K562 (cell line): Measurements from ENCODE around the gene ASB15. TPM values are rescaled to one million over a fixed set of nuclear protein-coding genes. Genes with fewer than 3 reads are reported as not detected.

Experiments
- ATAC-seq: fragments of 200-7000 bp; cut with Tn5 transposase; 3 replicates; pipeline ENCODE4 v1.9.1; 2020; ENCODE audit warnings: moderate library complexity
- BruUV-seq: library from RNA; stranded (reverse); fragments of 400-500 nt; replicated peaks from 2 replicates; lab custom pipeline; 2021; lab: Mats Ljungman, UMichigan
- CTCF ChIA-PET: fragments of 300-600 bp; formaldehyde crosslinking; extraction: SDS; loops from one replicate; lab custom pipeline; 2021; ENCODE audit warnings: low intra/inter-chr PET ratio; lab: Yijun Ruan, JAX
- POLR2A ChIA-PET: fragments of 300-600, 350-650 bp; sonication (Branson Sonifier 250); formaldehyde crosslinking; extraction: SDS; loops from one replicate; lab custom pipeline; 2021; ENCODE audit warnings: antibody characterized with exemption, inconsistent platforms; lab: Yijun Ruan, JAX
- DNase-seq, 4 experiments: peaks; one replicate each; pipeline versions ENCODE4 v3.0.0 to v3.0.0-alpha.2; 2011 to 2018; ENCODE audit warnings: low spot score in 3 of 4, mixed read lengths in 3 of 4; ENCODE audit errors: extremely low read depth in 1 of 4
- FAIRE-seq: peaks from 2 replicates; lab custom pipeline; 2011; peaks lifted over from hg19 to GRCh38; lab: Jason Lieb, UNC
- H2AFZ ChIP-seq: 2 replicates; pipeline ENCODE4 v1.6.0; 2011; ENCODE audit warnings: low read depth, low read length, control low read depth, inconsistent platforms
- H3K27ac ChIP-seq: fragments of 200-600 bp; 3 replicates; pipeline ENCODE4 v1.8.0; 2011; ENCODE audit warnings: low read depth, mild to moderate bottlenecking, control low read depth, inconsistent platforms, low read length, moderate library complexity, mixed read lengths; ENCODE audit errors: extremely low read depth
- H3K27me3 ChIP-seq, 2 experiments: fragments of 300-600 bp in 1 of 2; 2 replicates in 1 of 2; 3 replicates in 1 of 2; pipeline versions ENCODE4 v1.6.0 to v1.8.0; 2011; ENCODE audit warnings: inconsistent platforms in 2 of 2, low read length in 2 of 2, mild to moderate bottlenecking in 1 of 2, mixed read lengths in 1 of 2, moderate library complexity in 1 of 2; ENCODE audit not compliant: control insufficient read depth in 2 of 2, insufficient read depth in 2 of 2
- H3K36me3 ChIP-seq: fragments of 300-600 bp; 3 replicates; pipeline ENCODE4 v1.8.0; 2011; ENCODE audit warnings: mild to moderate bottlenecking, low read length, inconsistent platforms; ENCODE audit not compliant: control insufficient read depth, insufficient read depth
- H3K4me1 ChIP-seq, 2 experiments: fragments of 200-600 bp in 1 of 2; replicated peaks in 1 of 2; 2 replicates in 1 of 2; 3 replicates in 1 of 2; pipeline versions ENCODE4 v1.5.1 to v1.8.0; 2011; ENCODE audit warnings: inconsistent platforms in 2 of 2, low read length in 2 of 2, mild to moderate bottlenecking in 1 of 2, mixed read lengths in 1 of 2, moderate library complexity in 1 of 2; ENCODE audit not compliant: control insufficient read depth in 2 of 2, insufficient read depth in 2 of 2
- H3K4me2 ChIP-seq: 2 replicates; pipeline ENCODE4 v1.6.1; 2011; ENCODE audit warnings: low read length, control low read depth, inconsistent platforms, mixed read lengths; ENCODE audit not compliant: insufficient read depth
- H3K4me3 ChIP-seq: fragments of 200-600 bp; sonication (generic), shearing (Covaris generic); 2 replicates; pipeline ENCODE4 v1.5.1; 2016; ENCODE audit warnings: control low read depth, inconsistent platforms
- H3K79me2 ChIP-seq: fragments of 200-600 bp; 3 replicates; pipeline ENCODE4 v1.8.0; 2011; ENCODE audit warnings: low read length, inconsistent platforms; ENCODE audit not compliant: control insufficient read depth, insufficient read depth
- H3K9ac ChIP-seq, 2 experiments: 2 replicates each; pipeline versions ENCODE4 v1.6.0 to v1.6.1; 2011; ENCODE audit warnings: low read depth in 2 of 2, low read length in 2 of 2, control low read depth in 1 of 2, inconsistent platforms in 1 of 2, mild to moderate bottlenecking in 1 of 2, mixed read lengths in 1 of 2; ENCODE audit not compliant: insufficient read depth in 1 of 2
- H3K9me1 ChIP-seq: one replicate; pipeline ENCODE4 v1.6.0; 2011; ENCODE audit warnings: inconsistent platforms, mild to moderate bottlenecking, low read length, moderate library complexity; ENCODE audit not compliant: control insufficient read depth, insufficient read depth
- H3K9me3 ChIP-seq: replicated peaks from 2 replicates; pipeline ENCODE4 v1.5.1; 2011; ENCODE audit warnings: low read depth, low read length, inconsistent platforms; ENCODE audit not compliant: control insufficient read depth, insufficient read depth
- H4K20me1 ChIP-seq: replicated peaks from 2 replicates; pipeline ENCODE4 v1.6.1; 2011; ENCODE audit warnings: low read length, inconsistent platforms, mixed read lengths; ENCODE audit not compliant: control insufficient read depth, insufficient read depth
- HNRNPK ChIP-seq: fragments of 200-400 bp; formaldehyde crosslinking; IDR thresholded peaks from one replicate; pipeline ENCODE4 v1.6.1; 2018; ENCODE audit warnings: mild to moderate bottlenecking, low read depth, low read length; ENCODE audit not compliant: poor library complexity, severe bottlenecking
- PCBP1 ChIP-seq: fragments of 200-400 bp; formaldehyde crosslinking; IDR thresholded peaks from 2 replicates; pipeline ENCODE4 v1.6.1; 2018; ENCODE audit warnings: mild to moderate bottlenecking, low read depth, low read length; ENCODE audit not compliant: poor library complexity, severe bottlenecking
- PCBP2 ChIP-seq: fragments of 200-400 bp; formaldehyde crosslinking; IDR thresholded peaks from 2 replicates; pipeline ENCODE4 v1.6.1; 2018; ENCODE audit warnings: low read length, low read depth, mild to moderate bottlenecking, moderate library complexity; ENCODE audit not compliant: poor library complexity, severe bottlenecking
- PHTF2 ChIP-seq: fragments of 250-450 bp; sonication (Bioruptor Pico); IDR thresholded peaks from 2 replicates; pipeline ENCODE4 v1.5.0; 2021; ENCODE audit warnings: mild to moderate bottlenecking
- in situ Hi-C: fragments of 300-500 bp; cut with MboI; formaldehyde crosslinking; loops from 4 replicates; pipeline ENCODE4 v1.15.0; 2018; ENCODE audit warnings: inconsistent platforms, mixed read lengths
- intact Hi-C: fragments of 100-400 bp; cut with micrococcal nuclease; formaldehyde crosslinking; loops from 2 replicates; pipeline ENCODE4 v1.14.2; 2022
- polyA plus RNA-seq, 8 experiments: library from polyadenylated mRNA; depleted of rRNA in 4 of 8; stranded (reverse) in 5 of 8; unstranded in 3 of 8; fragments of >200 nt; fragmentation: Nextera tagmentation in 2 of 8; fragmentation: Illumina TruSeq in 1 of 8; extraction: Ambion mirVana in 2 of 8; extraction: Trizol in 1 of 8; gene quantifications; 2 replicates each; pipeline versions ENCODE4 v1.2.1 to v1.2.3, GENCODE V29; 2011 to 2014; ENCODE audit warnings: inconsistent platforms in 1 of 8, missing spikeins in 1 of 8
- total RNA-seq, 7 experiments: library from RNA; depleted of rRNA in 6 of 7; stranded (reverse); fragments of >200 nt in 6 of 7; fragmentation: Illumina TruSeq in 2 of 7; extraction: Trizol in 2 of 7; gene quantifications; 2 replicates each; pipeline versions ENCODE4 v1.2.1 to v1.2.3, GENCODE V29; 2011 to 2021; ENCODE audit warnings: low replicate concordance in 1 of 7
- TF ChIP-seq, protein P1 (sequence below): sonication (generic); formaldehyde crosslinking; IDR thresholded peaks from 2 replicates; pipeline ENCODE4 v1.8.1; 2023; ENCODE audit warnings: mild to moderate bottlenecking, missing genetic modification reagents
- TF ChIP-seq, protein P2 (sequence below): sonication (generic); formaldehyde crosslinking; IDR thresholded peaks from 2 replicates; pipeline ENCODE4 v1.8.1; 2022; ENCODE audit warnings: missing genetic modification reagents

ASB15 gene
- total and polyA plus RNA-seq, 9 of the 15 experiments (the other 6 are each of a cell fraction or from before 2014, with no cell fraction given), result 0.03 to 0.14 (median 0.04) TPM; not detected in 3

DNA sequence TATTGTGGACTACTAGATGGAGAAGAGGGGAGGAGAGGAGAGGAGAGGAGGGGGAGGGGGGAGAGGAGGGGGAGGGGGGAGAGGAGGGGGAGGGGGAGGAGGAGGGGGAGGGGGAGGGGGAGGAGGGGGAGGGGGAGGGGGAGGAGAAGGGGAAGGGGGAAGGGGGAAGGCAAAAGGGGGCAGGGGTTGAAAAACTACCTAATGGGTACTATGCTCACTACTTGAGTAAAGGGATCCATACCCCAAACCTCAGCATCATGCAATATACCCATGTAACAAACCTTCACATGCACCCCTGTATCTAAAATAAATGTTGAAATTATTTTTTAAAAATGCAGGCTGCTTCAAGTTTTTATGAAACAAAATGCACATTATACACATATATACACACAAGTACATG, 39.0 kb downstream of the ASB15 start:
- no peaks in the 10 kb centered on the region for H3K9me3 ChIP-seq
- H3K9ac ChIP-seq, result no peak overlapping the region
- ChIA-PET POLR2A (no interaction called here), CTCF (no interaction called here)
- no peaks in the 10 kb centered on the region for H4K20me1 ChIP-seq
- no peak overlapping the region for H3K4me3 ChIP-seq
- H3K4me2 ChIP-seq, result no peak overlapping the region
- H3K4me1 ChIP-seq, result no peaks in the 10 kb centered on the region; a peak in 1 of 5 replicates
- DNase-seq, result no peak
- H3K36me3 ChIP-seq, result no peaks in the 10 kb centered on the region
- FAIRE-seq, result no peak
- no peak overlapping the region for H3K27ac ChIP-seq
- no peak overlapping the region for H2AFZ ChIP-seq
- in situ Hi-C loops, result no loop called here
- BruUV-seq, result no TSS peak
- no peak for TF ChIP-seq PHTF2 (CRISPR knock-in tag)
- TF ChIP-seq PCBP2, result peak; percentile 59
- TF ChIP-seq PCBP1, result peak; percentile 57
- TF ChIP-seq, protein P1, sequence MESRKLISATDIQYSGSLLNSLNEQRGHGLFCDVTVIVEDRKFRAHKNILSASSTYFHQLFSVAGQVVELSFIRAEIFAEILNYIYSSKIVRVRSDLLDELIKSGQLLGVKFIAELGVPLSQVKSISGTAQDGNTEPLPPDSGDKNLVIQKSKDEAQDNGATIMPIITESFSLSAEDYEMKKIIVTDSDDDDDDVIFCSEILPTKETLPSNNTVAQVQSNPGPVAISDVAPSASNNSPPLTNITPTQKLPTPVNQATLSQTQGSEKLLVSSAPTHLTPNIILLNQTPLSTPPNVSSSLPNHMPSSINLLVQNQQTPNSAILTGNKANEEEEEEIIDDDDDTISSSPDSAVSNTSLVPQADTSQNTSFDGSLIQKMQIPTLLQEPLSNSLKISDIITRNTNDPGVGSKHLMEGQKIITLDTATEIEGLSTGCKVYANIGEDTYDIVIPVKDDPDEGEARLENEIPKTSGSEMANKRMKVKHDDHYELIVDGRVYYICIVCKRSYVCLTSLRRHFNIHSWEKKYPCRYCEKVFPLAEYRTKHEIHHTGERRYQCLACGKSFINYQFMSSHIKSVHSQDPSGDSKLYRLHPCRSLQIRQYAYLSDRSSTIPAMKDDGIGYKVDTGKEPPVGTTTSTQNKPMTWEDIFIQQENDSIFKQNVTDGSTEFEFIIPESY (CRISPR knock-in tag), result no peak
- TF ChIP-seq, protein P2, sequence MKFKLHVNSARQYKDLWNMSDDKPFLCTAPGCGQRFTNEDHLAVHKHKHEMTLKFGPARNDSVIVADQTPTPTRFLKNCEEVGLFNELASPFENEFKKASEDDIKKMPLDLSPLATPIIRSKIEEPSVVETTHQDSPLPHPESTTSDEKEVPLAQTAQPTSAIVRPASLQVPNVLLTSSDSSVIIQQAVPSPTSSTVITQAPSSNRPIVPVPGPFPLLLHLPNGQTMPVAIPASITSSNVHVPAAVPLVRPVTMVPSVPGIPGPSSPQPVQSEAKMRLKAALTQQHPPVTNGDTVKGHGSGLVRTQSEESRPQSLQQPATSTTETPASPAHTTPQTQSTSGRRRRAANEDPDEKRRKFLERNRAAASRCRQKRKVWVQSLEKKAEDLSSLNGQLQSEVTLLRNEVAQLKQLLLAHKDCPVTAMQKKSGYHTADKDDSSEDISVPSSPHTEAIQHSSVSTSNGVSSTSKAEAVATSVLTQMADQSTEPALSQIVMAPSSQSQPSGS (CRISPR knock-in tag), result no peak
- TF ChIP-seq HNRNPK, result peak; percentile 93
- peaks cover 0 to 5% of the 10 kb centered on the region in 2 experiments; a peak in 2 of 5 replicates for H3K27me3 ChIP-seq
- no peaks in the 10 kb centered on the region for H3K9me1 ChIP-seq
- no peak for ATAC-seq
- intact Hi-C loops, result no loop called here
- no peaks in the 10 kb centered on the region for H3K79me2 ChIP-seq
